ENCODE data around the gene CCDC6.
"Not testable (repeated sequence)": the region's sequence is repeated elsewhere in the genome, so short reads cannot be mapped to it uniquely, and the experiment has no call there.

CCDC6 gene

GRCh38 chr10:59879363-59879913, 26.9 kb downstream of the CCDC6 start:
- peak; percentile 1 for DNase-seq

- no peak for DNase-seq
These were observed 27.4 kb downstream of the CCDC6 start for GRCh38 chr10:59878915-59879314.

- peak; percentile 2 for DNase-seq
These were observed 28.1 kb downstream of the CCDC6 start for GRCh38 chr10:59878289-59878688.

GRCh38 chr10:59877191-59877671, 29.1 kb downstream of the CCDC6 start:
- no peak for DNase-seq

DNA sequence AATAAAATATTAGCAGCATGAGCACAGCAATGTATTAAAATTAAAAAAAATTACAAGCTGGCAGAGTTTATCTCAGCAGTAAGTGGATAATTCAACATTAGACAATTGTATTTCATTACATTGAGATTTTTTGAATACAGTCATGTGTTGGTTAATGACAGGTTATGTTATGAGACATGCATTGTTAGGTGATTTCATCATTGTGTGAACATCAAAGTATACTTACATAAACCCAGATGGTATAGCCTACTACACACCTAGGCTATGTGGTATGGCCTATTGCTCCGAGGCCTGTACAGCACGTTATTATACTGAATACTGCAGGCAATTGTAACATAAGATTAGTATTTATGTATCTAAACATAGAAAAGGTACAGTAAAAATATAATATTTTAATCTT, 29.7 kb downstream of the CCDC6 start:
- no peak for DNase-seq

DNA sequence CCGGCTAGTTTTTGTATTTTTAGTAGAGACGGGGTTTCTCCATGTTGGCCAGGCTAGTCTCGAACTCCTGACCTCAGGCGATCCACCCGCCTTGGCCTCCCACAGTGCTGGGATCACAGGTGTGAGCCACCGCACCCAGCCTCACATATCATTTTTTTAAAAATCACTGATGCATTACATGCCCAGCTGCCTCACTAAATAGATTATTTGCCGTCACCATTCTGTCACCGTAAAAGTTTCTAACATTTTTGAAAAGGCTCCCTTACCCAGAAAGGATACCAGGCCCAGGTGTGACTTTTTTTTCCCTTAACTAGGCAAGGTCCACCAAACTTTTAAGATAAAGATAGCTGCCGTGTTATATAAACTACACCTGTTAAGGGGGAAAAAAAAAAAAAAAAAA, 30.1 kb downstream of the CCDC6 start:
- DNase-seq: not testable (repeated sequence)

- DNase-seq: no peak
These were observed 32.5 kb downstream of the CCDC6 start for GRCh38 chr10:59873896-59874295.

GRCh38 chr10:59872892-59873463, 33.4 kb downstream of the CCDC6 start:
- no peak for DNase-seq

DNA sequence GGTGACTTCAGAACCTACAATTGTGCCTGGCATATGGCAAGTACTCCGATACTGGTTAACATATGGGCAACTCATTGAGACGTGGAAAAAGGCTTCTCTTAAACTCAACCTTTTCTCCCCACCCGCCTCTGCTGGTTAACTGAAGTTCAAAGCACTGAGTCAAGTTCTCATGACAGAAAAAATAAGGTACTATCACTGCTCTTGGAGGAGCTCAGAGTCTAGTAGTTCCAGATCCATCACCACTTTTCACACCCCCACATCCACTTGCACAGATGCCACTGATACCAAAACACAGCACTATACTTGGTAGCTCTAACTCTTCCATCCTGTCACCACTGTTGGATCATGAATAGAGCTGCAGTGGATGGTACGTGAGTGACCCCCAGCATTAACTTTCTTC, 36.2 kb downstream of the CCDC6 start:
- no peak for DNase-seq

DNA sequence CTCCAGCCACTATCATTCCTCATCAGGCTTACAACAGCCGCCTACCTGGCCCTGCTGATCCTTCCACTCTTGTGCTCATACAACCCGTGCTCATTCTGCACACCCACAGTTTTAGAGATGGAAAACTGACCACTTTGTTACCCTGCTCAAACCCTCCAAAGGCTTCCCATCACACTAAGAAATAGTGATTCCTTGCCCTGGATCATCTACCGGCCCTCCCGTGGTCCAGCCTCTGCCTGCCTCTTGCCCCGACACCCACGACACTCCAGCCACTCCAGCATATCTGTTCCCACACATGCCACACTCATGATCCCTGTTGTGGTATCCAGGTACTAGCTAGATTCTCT, 36.8 kb downstream of the CCDC6 start:
- no peak for DNase-seq

DNA sequence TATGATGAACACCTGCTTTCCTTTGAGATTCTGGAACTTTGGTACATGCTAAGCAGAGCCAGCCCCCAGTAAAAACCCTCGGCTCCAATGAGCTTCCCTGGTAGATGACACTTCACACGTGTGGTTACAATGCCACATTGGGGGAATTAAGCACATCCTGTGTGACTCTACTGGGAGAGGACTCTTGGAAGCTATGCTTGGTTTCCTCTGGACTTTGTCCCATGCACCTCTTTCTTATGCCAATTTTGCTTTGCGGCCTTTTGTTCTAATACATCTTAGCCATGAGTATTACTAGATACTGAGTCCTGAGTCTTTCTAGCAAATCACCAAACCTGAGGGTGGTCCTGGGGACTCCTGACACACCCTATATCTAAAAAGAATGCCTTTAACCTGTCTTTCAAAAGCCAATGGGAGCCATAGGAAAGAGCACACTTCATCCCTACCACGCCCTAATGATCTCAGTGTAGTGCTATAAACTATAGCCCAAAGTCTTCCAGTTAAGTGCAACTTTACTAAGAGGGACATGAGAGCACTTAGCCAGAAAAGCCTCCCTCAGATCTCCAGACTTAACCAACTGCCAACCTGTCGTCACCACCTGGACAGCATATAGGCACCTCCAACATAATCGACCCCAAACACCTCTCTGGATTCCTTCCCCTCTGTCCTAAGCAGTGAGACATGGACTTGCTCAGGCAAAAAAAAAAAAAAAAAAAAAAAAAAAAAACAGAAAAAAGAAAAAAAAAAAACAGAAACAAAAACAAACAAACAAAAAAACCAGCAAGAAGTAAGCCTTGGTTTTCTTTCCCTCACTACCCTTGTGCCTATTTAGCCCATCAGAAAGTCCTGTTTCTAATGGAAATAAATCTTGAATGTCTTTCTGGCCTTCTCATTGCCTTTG, 37.4 kb downstream of the CCDC6 start:
- DNase-seq: no peak

- DNase-seq: no peak
These were observed 38.8 kb downstream of the CCDC6 start for GRCh38 chr10:59867590-59867989.

GRCh38 chr10:59865101-59865500, 41.3 kb downstream of the CCDC6 start:
- peak; percentile 84 for DNase-seq

- DNase-seq: no peak
These were observed 42.0 kb downstream of the CCDC6 start for GRCh38 chr10:59864141-59864962.

GRCh38 chr10:59859570-59859969, 46.8 kb downstream of the CCDC6 start:
- no peak for DNase-seq

- no peak for DNase-seq
These were observed 48.4 kb downstream of the CCDC6 start for GRCh38 chr10:59857921-59858320.

GRCh38 chr10:59857049-59857448, 49.3 kb downstream of the CCDC6 start:
- no peak for DNase-seq

- DNase-seq: no peak
These were observed 50.3 kb downstream of the CCDC6 start for GRCh38 chr10:59856104-59856503.

GRCh38 chr10:59854571-59854970, 51.8 kb downstream of the CCDC6 start:
- DNase-seq: no peak

DNA sequence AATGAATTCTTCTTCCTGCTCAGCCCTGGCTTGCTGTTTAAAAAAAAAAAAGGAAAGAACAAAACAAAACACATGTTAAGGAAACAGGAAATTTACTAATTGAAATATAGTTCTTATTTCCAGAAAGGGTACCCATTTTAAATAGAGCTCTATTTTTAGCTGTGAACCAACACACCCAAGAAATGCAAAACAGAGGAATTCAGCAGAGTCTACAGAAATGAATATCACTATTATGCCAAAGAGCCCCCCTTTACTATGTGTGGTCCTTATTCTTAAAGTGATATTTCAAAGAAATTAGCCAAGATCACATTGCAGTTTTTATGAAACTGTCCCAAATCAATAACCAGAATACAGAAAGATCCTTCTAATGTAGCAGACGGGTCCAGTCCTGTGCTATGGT, 53.7 kb downstream of the CCDC6 start:
- no peak for DNase-seq

GRCh38 chr10:59851864-59852263, 54.5 kb downstream of the CCDC6 start:
- DNase-seq: no peak

DNA sequence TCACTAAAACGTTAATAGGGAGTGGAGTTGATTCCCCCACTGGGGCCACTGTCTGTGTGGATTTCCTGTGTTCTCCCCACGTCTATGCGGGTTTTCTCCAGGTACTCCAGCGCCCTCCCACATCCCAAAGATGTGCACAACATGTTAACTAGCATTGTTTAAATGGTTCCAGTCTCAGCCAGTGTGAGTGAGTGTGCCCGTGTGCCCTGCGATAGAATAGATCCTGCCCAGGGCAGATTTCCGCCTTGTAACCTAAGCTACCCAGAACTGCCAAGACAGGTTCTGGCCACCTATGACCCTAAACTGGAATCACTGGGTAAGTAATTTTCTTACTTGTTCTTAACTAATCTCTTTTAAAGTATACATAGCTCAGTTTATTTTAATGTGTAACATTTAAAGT, 58.5 kb downstream of the CCDC6 start:
- no peak for DNase-seq

DNA sequence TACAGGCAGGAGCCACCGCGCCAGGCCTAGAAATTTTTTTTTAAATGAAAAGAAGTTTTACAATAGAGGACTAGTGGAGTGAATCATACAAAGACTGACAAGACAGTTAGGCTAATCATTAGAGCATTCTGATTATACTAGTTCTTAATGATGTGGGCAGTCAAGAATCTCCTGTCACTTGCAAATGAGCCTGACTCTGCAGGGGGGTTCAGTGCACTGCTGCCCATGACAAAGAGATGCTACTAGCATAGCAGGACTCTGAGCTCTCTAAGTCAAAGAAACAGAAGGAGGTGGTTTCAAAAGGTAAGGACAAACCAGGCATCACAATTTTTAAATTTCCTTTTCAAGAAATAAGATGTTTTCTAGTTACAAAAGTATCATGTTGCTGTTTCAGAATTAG, 59.0 kb downstream of the CCDC6 start:
- DNase-seq: no peak
